Stimulated activated CD8-positive, alpha-beta memory T cell treated with anti-CD3 and anti-CD28 coated beads, Interleukin-4, amount 100 ng/mL, for 4 hours (primary cell): ENCODE measurements around the gene TPMT.
"Not testable (repeated sequence)": the region's sequence is repeated elsewhere in the genome, so short reads cannot be mapped to it uniquely, and the experiment has no call there.

Experiments
- DNase-seq, 2 donors: peaks; one replicate each; pipeline ENCODE4 v3.0.0-alpha.2; 2020; ENCODE audit warnings: low read depth in 2 of 2, low spot score in 1 of 2

Gene TPMT

GRCh38 chr6:18154507-18155149 is at the start of gene TPMT:
Gene TPMT, minus strand, starts transcription at chr6:18155077. Its CDS starts 5,950 bp downstream, at chr6:18149127.
- no peak for DNase-seq

DNA sequence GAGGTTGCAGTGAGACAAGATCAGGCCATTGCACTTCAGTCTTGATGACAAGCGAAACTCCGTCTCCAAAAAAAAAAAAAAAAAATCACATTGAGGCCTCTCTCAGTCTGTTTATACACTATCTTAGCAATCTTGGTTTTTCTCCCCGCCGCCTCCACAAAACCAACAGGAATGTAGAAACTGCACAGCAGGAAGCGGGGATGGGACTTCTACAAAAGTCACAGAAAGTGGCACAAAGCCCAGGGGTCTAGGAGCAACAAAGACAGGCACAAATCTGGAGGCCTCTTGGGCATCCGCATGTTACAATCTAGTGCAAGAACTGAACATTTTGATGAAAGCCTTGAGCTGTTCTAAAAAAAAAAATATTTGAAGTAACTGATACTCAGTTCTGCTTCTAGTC is 48.9 kb upstream of the TPMT start:
- DNase-seq: no peak

DNA sequence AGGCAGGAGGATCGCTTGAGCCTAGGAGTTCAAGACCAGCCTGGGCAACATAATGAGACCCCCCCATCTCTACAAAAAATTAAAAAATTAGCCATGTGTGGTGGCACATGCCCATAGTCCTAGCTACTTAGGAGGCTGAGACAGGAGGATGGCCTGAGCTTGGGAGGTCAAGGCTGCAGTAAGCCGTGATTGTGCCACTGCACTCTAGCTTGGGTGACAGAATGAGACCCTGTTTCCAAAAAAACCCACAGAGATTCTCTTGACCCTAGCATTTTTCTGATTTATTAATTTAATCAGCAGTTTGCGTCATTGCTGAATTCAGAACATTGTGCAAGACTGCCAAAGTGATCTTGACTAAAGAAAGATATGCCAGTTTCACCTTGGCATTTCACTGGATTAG is 37.1 kb upstream of the TPMT start:
- DNase-seq: no peak

- DNase-seq: no peak
Measured at GRCh38 chr6:18189196-18189595, 34.3 kb upstream of the TPMT start.

- no peak for DNase-seq
Measured at GRCh38 chr6:18187701-18188100, 32.8 kb upstream of the TPMT start.

GRCh38 chr6:18186540-18187250 is 31.8 kb upstream of the TPMT start:
- no peak for DNase-seq

- no peak for DNase-seq
Measured at GRCh38 chr6:18186033-18186432, 31.2 kb upstream of the TPMT start.

DNA sequence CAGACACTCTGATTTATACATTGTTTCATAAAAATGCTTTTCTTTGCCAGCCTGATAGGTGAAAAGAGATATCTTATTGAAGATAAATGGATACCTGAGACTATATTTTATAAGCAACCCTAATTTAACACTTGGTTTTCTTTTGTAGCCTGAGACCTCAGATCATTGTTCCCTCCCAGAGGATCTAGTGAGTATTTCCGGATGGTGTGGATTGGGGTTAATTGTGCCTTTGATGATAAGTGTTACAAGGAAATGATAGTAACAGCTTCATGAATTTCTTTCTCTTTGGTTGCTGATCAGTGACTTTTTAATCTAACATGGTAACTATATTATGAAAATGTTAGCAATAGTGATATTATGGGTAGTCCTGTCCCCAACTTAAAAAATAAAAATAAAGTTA is 30.7 kb upstream of the TPMT start:
- DNase-seq: no peak

GRCh38 chr6:18183766-18184165 is 28.9 kb upstream of the TPMT start:
- DNase-seq: no peak

- no peak for DNase-seq
Measured at GRCh38 chr6:18182568-18182967, 27.7 kb upstream of the TPMT start.

GRCh38 chr6:18179770-18180356 is 25.0 kb upstream of the TPMT start:
- DNase-seq: no peak

- no peak for DNase-seq
Measured at GRCh38 chr6:18178960-18179615, 24.2 kb upstream of the TPMT start.

GRCh38 chr6:18177286-18177965 is 22.5 kb upstream of the TPMT start:
- DNase-seq: no peak

DNA sequence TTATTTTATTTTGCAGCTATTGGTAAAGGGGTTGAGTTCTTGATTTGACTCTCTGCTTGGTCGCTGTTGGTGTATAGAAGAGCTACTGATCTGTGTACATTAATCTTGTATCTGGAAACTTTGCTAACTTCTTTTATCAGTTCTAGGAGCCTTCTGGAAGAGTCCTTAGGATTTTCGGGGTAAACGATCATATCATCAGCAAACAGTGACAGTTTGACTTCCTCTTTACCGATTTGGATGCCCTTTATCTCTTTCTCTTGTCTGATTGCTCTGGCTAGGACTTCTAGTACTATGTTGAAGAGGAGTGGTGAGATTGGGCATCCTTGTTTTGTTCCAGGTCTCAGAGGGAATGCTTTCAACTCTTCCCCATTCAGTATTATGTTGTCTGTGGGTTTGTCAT is 21.3 kb upstream of the TPMT start:
- DNase-seq: not testable (repeated sequence)

GRCh38 chr6:18171871-18172270 is 17.0 kb upstream of the TPMT start:
- DNase-seq: no peak

DNA sequence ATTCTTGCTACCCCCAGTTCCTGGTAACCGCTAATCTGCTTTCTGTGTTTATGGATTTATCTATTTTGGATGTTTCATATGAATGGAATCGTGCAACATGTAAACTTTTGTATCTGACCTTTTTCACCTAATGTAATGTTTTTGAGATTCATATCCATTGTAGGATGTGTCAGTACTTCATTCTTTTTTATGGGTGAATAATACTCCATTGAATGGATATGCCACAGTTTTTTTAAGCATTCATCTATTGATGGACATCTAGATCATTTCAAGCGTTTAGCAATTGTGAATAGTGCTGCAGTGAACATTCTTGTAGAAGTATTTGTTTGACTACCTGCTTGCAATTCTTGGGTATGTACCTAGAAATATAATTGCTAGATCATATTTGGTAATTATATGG is 13.4 kb upstream of the TPMT start:
- no peak for DNase-seq

- DNase-seq: no peak
Measured at GRCh38 chr6:18166312-18167036, 11.6 kb upstream of the TPMT start.

- DNase-seq: no peak
Measured at GRCh38 chr6:18165751-18166150, 10.9 kb upstream of the TPMT start.

DNA sequence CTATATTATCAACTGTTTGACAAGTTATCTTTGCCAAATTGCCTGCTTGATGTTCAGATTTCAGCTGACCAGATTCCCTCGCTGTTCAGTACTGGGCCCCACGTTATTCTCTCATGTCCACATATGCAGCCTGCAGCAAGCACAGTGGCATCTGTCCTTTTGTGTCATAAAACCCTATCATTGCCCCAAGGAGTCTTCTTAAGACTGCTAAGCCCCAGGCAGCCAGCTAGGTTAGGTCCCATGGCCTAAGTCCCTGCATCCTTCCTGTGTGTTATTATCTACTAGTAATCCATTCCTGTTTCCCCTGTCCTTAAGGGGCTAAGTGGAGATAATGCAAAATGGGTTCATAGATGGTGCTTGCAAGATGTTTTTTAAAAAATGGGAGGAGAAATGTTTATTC is 7.5 kb upstream of the TPMT start:
- DNase-seq: no peak

DNA sequence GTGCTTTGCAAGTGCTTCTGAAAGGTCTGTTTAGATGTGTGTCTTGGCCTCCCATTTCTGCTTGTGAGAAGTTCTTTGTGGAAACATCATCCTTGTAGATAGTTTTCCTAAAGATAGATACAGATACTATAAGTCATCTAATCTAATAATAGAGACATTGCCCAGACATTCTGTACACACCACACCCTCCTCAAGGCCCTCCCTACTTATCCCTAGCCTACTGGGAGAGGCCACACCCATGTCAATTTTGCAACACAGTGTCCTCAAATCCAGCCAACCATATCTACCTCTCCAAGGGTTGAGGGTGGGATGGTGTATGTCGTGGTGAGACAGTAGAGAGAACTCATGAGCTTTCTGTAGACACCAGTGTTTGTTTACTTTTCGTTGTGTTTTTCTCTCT is 6.6 kb upstream of the TPMT start:
- DNase-seq: no peak

DNA sequence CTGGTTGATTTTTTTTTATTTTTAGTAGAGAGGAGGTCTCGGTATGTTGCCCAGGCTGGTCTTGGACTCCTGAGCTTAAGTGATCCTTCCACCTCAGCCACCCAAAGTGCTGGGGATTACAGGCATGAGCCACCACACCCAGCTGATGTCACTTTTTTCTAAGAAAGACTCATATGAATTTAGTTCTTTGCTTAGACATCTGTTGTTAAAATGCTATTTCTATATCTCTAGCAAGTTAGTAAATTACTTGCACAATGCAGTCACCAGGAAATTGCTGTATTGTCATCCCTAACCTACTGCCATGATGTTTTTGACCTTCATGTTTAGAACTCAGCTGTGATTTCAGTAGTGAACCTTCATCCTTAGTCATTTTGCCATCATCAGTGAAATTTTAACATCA is 6.0 kb upstream of the TPMT start:
- DNase-seq: no peak
